GM12878 (cell line): ENCODE data around the gene JADE2. TPM values are rescaled to one million over a fixed set of nuclear protein-coding genes. Genes with fewer than 3 reads are reported as not detected.

ENCODE experiments used
- ATAC-seq: fragments of 200-7000 bp; cut with Tn5 transposase; 3 replicates; pipeline ENCODE4 v1.9.1; 2020; ENCODE audit warnings: mild to moderate bottlenecking, moderate library complexity
- BruUV-seq: library from RNA; stranded (reverse); fragments of 400-500 nt; replicated peaks from 2 replicates; lab custom pipeline; 2021; lab: Mats Ljungman, UMichigan
- CTCF ChIA-PET: fragments of 300-600 bp; sonication (Branson Sonifier 250); formaldehyde crosslinking; extraction: SDS; loops from one replicate; lab custom pipeline; 2021; ENCODE audit warnings: inconsistent platforms; lab: Yijun Ruan, JAX
- POLR2A ChIA-PET: fragments of 350-600 bp; formaldehyde crosslinking; extraction: SDS; loops from one replicate; lab custom pipeline; 2021; ENCODE audit warnings: inconsistent platforms; lab: Charles Lee
- RAD21 ChIA-PET: fragments of 300-600 bp; sonication (Branson Sonifier 250); formaldehyde crosslinking; loops from one replicate; lab custom pipeline; 2023; ENCODE audit warnings: antibody characterized with exemption; ENCODE audit not compliant: unreplicated experiment; lab: Charles Lee
- SMC1A ChIA-PET: fragments of 300-600 bp; sonication (Branson Sonifier 250); formaldehyde crosslinking; loops from one replicate; lab custom pipeline; 2023; ENCODE audit not compliant: unreplicated experiment, uncharacterized antibody; lab: Charles Lee
- DNase-seq: peaks from one replicate; pipeline ENCODE4 v3.0.0-alpha.2; 2011; ENCODE audit warnings: low read depth, low spot score
- FAIRE-seq: peaks from 3 replicates; lab custom pipeline; 2011; peaks lifted over from hg19 to GRCh38; lab: Jason Lieb, UNC
- H2AFZ ChIP-seq: 2 replicates; pipeline ENCODE4 v1.6.0; 2011; ENCODE audit warnings: low read depth, low read length, control low read depth; ENCODE audit not compliant: control insufficient read depth
- H3K27ac ChIP-seq: 2 replicates; pipeline ENCODE4 v1.5.1; 2011; ENCODE audit warnings: control low read depth; ENCODE audit not compliant: control insufficient read depth, insufficient read depth
- H3K27me3 ChIP-seq, 2 experiments: replicated peaks in 1 of 2; 2 replicates each; pipeline versions ENCODE4 v1.6.0 to v1.6.1; 2011; ENCODE audit warnings: low read length in 1 of 2; ENCODE audit not compliant: control insufficient read depth in 2 of 2, insufficient read depth in 2 of 2
- H3K36me3 ChIP-seq, 2 experiments: 2 replicates each; pipeline ENCODE4 v1.5.1; 2011; ENCODE audit warnings: low read length in 1 of 2; ENCODE audit not compliant: control insufficient read depth in 2 of 2, insufficient read depth in 2 of 2
- H3K4me1 ChIP-seq: 2 replicates; pipeline ENCODE4 v1.6.1; 2011; ENCODE audit warnings: mild to moderate bottlenecking, low read length, moderate library complexity, mixed read lengths; ENCODE audit not compliant: control insufficient read depth, insufficient read depth
- H3K4me2 ChIP-seq: 2 replicates; pipeline ENCODE4 v1.6.0; 2011; ENCODE audit warnings: control low read depth; ENCODE audit not compliant: control insufficient read depth, insufficient read depth
- H3K4me3 ChIP-seq: fragments of 200-600 bp; sonication (generic); 2 replicates; pipeline ENCODE4 v1.5.1; 2016
- H3K79me2 ChIP-seq: 2 replicates; pipeline ENCODE4 v1.6.0; 2011; ENCODE audit warnings: low read length; ENCODE audit not compliant: control insufficient read depth, insufficient read depth
- H3K9ac ChIP-seq: 2 replicates; pipeline ENCODE4 v1.8.0; 2011; ENCODE audit warnings: low read length, control low read depth, mixed read lengths; ENCODE audit not compliant: control insufficient read depth, insufficient read depth
- H3K9me3 ChIP-seq: replicated peaks from 3 replicates; pipeline ENCODE4 v1.5.1; 2011; ENCODE audit warnings: mild to moderate bottlenecking, low read length; ENCODE audit not compliant: control insufficient read depth, insufficient read depth
- H4K20me1 ChIP-seq: 2 replicates; pipeline ENCODE4 v1.6.0; 2011; ENCODE audit not compliant: control insufficient read depth, insufficient read depth
- HDGF ChIP-seq: fragments of 450-650 bp; IDR thresholded peaks from 2 replicates; pipeline ENCODE4 v1.6.1; 2016; ENCODE audit warnings: antibody characterized with exemption
- KLF5 ChIP-seq: fragments of 450-650 bp; IDR thresholded peaks from 2 replicates; pipeline ENCODE4 v1.6.1; 2014; ENCODE audit warnings: mild to moderate bottlenecking; ENCODE audit not compliant: partially characterized antibody
- NBN ChIP-seq: fragments of 450-650 bp; IDR thresholded peaks from 2 replicates; pipeline ENCODE4 v1.6.1; 2016
- NRF1 ChIP-seq: conservative IDR thresholded peaks from 2 replicates; pipeline ENCODE4 v1.6.1; 2011; ENCODE audit warnings: mild to moderate bottlenecking, low read depth, low read length, improper control_type of control experiment
- RB1 ChIP-seq: fragments of 450-650 bp; formaldehyde crosslinking; IDR thresholded peaks from 2 replicates; pipeline ENCODE4 v1.6.1; 2017; ENCODE audit warnings: mild to moderate bottlenecking, borderline replicate concordance
- USF2 ChIP-seq: IDR thresholded peaks from 2 replicates; pipeline ENCODE4 v1.6.1; 2011; ENCODE audit warnings: low read depth, low read length, improper control_type of control experiment, borderline replicate concordance
- ZBTB40 ChIP-seq: fragments of 450-650 bp; IDR thresholded peaks from 2 replicates; pipeline ENCODE4 v1.6.1; 2016; ENCODE audit warnings: mild to moderate bottlenecking, moderate library complexity, borderline replicate concordance
- WGBS: methylation state at CpG from one replicate; pipeline ENCODE4 v1.1.6; 2016; ENCODE audit warnings: low lambda C conversion rate; ENCODE audit not compliant: insufficient replicate concordance, insufficient coverage; ENCODE audit errors: missing lambda C conversion rate; 5-methylcytosine and 5-hydroxymethylcytosine counted together
- in situ Hi-C: fragments of 300-500 bp; cut with MboI; formaldehyde crosslinking; loops from 9 replicates; pipeline ENCODE4 v1.14.3; 2018; ENCODE audit warnings: mixed read lengths
- intact Hi-C: fragments of 100-400 bp; cut with micrococcal nuclease; formaldehyde crosslinking; loops from one replicate; pipeline ENCODE4 v1.14.2; 2022; ENCODE audit not compliant: unreplicated experiment
- polyA plus RNA-seq, 11 experiments: library from polyadenylated mRNA; depleted of rRNA in 4 of 11; unstranded in 6 of 11; stranded (reverse) in 5 of 11; fragments of >200 nt; fragmentation: Nextera tagmentation in 4 of 11; fragmentation: Illumina TruSeq in 1 of 11; extraction: Ambion mirVana in 4 of 11; extraction: Trizol in 1 of 11; gene quantifications; 1 replicate in 1 of 11; 2 replicates in 10 of 11; pipeline versions ENCODE4 v1.2.1 to v1.2.3, GENCODE V29; 2011 to 2016; ENCODE audit warnings: inconsistent platforms in 2 of 11, missing spikeins in 2 of 11, low read depth in 1 of 11
- total RNA-seq, 4 experiments: library from RNA; depleted of rRNA in 3 of 4; stranded (reverse); fragments of >200 nt in 3 of 4; fragmentation: Illumina TruSeq in 1 of 4; extraction: Trizol in 1 of 4; gene quantifications; 2 replicates each; pipeline versions ENCODE4 v1.2.1 to v1.2.3, GENCODE V29; 2013 to 2021

Gene JADE2
- total and polyA plus RNA-seq, 10 of the 15 experiments (the other 5 are each of a cell fraction or from before 2014, with no cell fraction given), result 1.5 to 67.0 (median 22.4) TPM

GRCh38 chr5:134577022-134577795, 51.7 kb downstream of the JADE2 start:
- Histone ChIP-seq H4K20me1 (no peaks in the 10 kb centered on the region), H3K27ac (no peak overlapping the region)

More at GRCh38 chr5:134577022-134577795, 51.7 kb downstream of the JADE2 start:
- DNase-seq (no peak), FAIRE-seq (no peak), ATAC-seq (peak; percentile 49; the same call in 2 of the 3 replicates)
- BruUV-seq, result no TSS peak
- CTCF ChIA-PET, result interaction anchor here (0.9 to 3.2 kb wide), 22 partner anchors 12 to 275 kb away, joined by 3 to 23 read pairs (median 5); partner anchors contain the start of gene CDKN2AIPNL
- TF ChIP-seq KLF5 (no peak), HDGF (0 out of 2 replicates have a peak, but pooled peaks have one; percentile 61), RB1 (no peak), NRF1 (no peak), NBN (no peak), USF2 (no peak), ZBTB40 (no peak)
- no peak overlapping the region for H2AFZ ChIP-seq
- no peak overlapping the region for H3K4me3 ChIP-seq
- no peaks in the 10 kb centered on the region for H3K9me3 ChIP-seq
- H3K27me3 ChIP-seq, result no peaks in the 10 kb centered on the region
- no peaks in the 10 kb centered on the region for H3K79me2 ChIP-seq
- no peak overlapping the region for H3K9ac ChIP-seq
- POLR2A ChIA-PET, result interaction anchor here (1.2 kb wide), 1 partner anchor 351 kb away, joined by 3 read pairs; no protein-coding TSS in a partner anchor
- in situ Hi-C loops (loop anchor here (5.0 kb wide), 2 partner anchors 165 to 275 kb away; partner anchors contain the start of gene CDKN2AIPNL), intact Hi-C loops (loop anchor here (2.0 kb wide), 1 partner anchor 50 kb away; no protein-coding TSS in a partner anchor)
- H3K4me1 ChIP-seq, result no peaks in the 10 kb centered on the region
- 59% methylated on average over 10 of the region's 10 CpGs for WGBS
- RAD21 ChIA-PET, result interaction anchor here (1.0 to 2.0 kb wide), 11 partner anchors 9 to 278 kb away, joined by 3 to 16 read pairs (median 4); partner anchors contain the start of gene CDKN2AIPNL
- SMC1A ChIA-PET, result interaction anchor here (1.1 to 2.1 kb wide), 6 partner anchors 10 to 237 kb away, joined by 3 to 11 read pairs (median 8); no protein-coding TSS in a partner anchor
- H3K36me3 ChIP-seq, result peaks cover 34 to 57% of the 10 kb centered on the region in 2 experiments; a peak in 3 of 4 replicates
- no peak overlapping the region for H3K4me2 ChIP-seq
